H9 (cell line): ENCODE data around the gene OAS3. TPM values are rescaled to one million over a fixed set of nuclear protein-coding genes. Genes with fewer than 3 reads are reported as not detected.

Source experiments
- DNase-seq: peaks from one replicate; pipeline ENCODE4 v3.0.0-alpha.2; 2017
- H2AFZ ChIP-seq: one replicate; pipeline ENCODE4 v1.6.1; 2013; ENCODE audit warnings: mild to moderate bottlenecking, low read length, control low read depth, moderate library complexity
- H2AK5ac ChIP-seq: 2 replicates; pipeline ENCODE4 v1.6.1; 2013; ENCODE audit warnings: low read length, control low read depth, mixed read lengths; ENCODE audit not compliant: insufficient read length
- H2BK120ac ChIP-seq: one replicate; pipeline ENCODE4 v1.6.1; 2013; ENCODE audit warnings: low read depth, mild to moderate bottlenecking, low read length, control low read depth, inconsistent platforms; ENCODE audit not compliant: poor library complexity, severe bottlenecking
- H2BK12ac ChIP-seq: 2 replicates; pipeline ENCODE4 v1.6.1; 2013; ENCODE audit warnings: low read length, control low read depth, mixed read lengths, low read depth; ENCODE audit not compliant: insufficient read length
- H2BK15ac ChIP-seq: 2 replicates; pipeline ENCODE4 v1.6.1; 2013; ENCODE audit warnings: low read depth, low read length, control low read depth
- H2BK20ac ChIP-seq: one replicate; pipeline ENCODE4 v1.6.1; 2013; ENCODE audit warnings: low read depth, mild to moderate bottlenecking, low read length, control low read depth, inconsistent platforms; ENCODE audit not compliant: poor library complexity, severe bottlenecking
- H2BK5ac ChIP-seq: 2 replicates; pipeline ENCODE4 v1.6.1; 2013; ENCODE audit warnings: low read length, control low read depth, mixed read lengths; ENCODE audit not compliant: insufficient read length
- H3K14ac ChIP-seq: 2 replicates; pipeline ENCODE4 v1.6.1; 2013; ENCODE audit warnings: low read length, control low read depth; ENCODE audit not compliant: insufficient read depth
- H3K18ac ChIP-seq: 2 replicates; pipeline ENCODE4 v1.6.1; 2013; ENCODE audit warnings: low read depth, mild to moderate bottlenecking, mixed read lengths, low read length, control low read depth; ENCODE audit not compliant: insufficient read length
- H3K23ac ChIP-seq: 2 replicates; pipeline ENCODE4 v1.6.1; 2013; ENCODE audit warnings: low read length, control low read depth, mixed read lengths, low read depth; ENCODE audit not compliant: insufficient read length
- H3K23me2 ChIP-seq: 2 replicates; pipeline ENCODE4 v1.6.1; 2013; ENCODE audit warnings: low read depth, mild to moderate bottlenecking, mixed read lengths, low read length, control low read depth; ENCODE audit not compliant: insufficient read length, poor library complexity, severe bottlenecking
- H3K27ac ChIP-seq: 2 replicates; pipeline ENCODE4 v1.5.1; 2013; ENCODE audit warnings: low read length, control low read depth, mixed read lengths, low read depth; ENCODE audit not compliant: insufficient read length
- H3K27me3 ChIP-seq: 2 replicates; pipeline ENCODE4 v1.6.1; 2013; ENCODE audit warnings: low read length, control low read depth, inconsistent platforms; ENCODE audit not compliant: insufficient read depth
- H3K4ac ChIP-seq: 2 replicates; pipeline ENCODE4 v1.6.1; 2013; ENCODE audit warnings: low read depth, mild to moderate bottlenecking, control low read depth, inconsistent platforms, low read length, moderate library complexity
- H3K4me1 ChIP-seq: 2 replicates; pipeline ENCODE4 v1.6.1; 2013; ENCODE audit warnings: low read length, control low read depth, inconsistent platforms; ENCODE audit not compliant: insufficient read depth
- H3K4me2 ChIP-seq: 2 replicates; pipeline ENCODE4 v1.6.1; 2013; ENCODE audit warnings: low read length, control low read depth, mixed read lengths; ENCODE audit not compliant: insufficient read length, insufficient read depth
- H3K56ac ChIP-seq: 2 replicates; pipeline ENCODE4 v1.6.1; 2013; ENCODE audit warnings: low read depth, mild to moderate bottlenecking, mixed read lengths, low read length, control low read depth; ENCODE audit not compliant: insufficient read length
- H3K79me1 ChIP-seq: 2 replicates; pipeline ENCODE4 v1.6.1; 2013; ENCODE audit warnings: low read depth, mild to moderate bottlenecking, moderate library complexity, low read length, control low read depth, inconsistent platforms; ENCODE audit not compliant: insufficient read depth, poor library complexity, severe bottlenecking
- H3K79me2 ChIP-seq: 2 replicates; pipeline ENCODE4 v1.6.1; 2013; ENCODE audit warnings: low read length, control low read depth, inconsistent platforms; ENCODE audit not compliant: insufficient read depth
- H3K9ac ChIP-seq: 2 replicates; pipeline ENCODE4 v1.6.1; 2013; ENCODE audit warnings: low read length, control low read depth, mixed read lengths; ENCODE audit not compliant: insufficient read length; ENCODE audit errors: extremely low read depth
- H3K9me3 ChIP-seq: one replicate; pipeline ENCODE4 v1.6.1; 2013; ENCODE audit warnings: low read depth, low read length, inconsistent platforms; ENCODE audit not compliant: control insufficient read depth
- H3T11ph ChIP-seq: one replicate; pipeline ENCODE4 v1.6.1; 2013; ENCODE audit warnings: mild to moderate bottlenecking, low read length, control low read depth, inconsistent platforms
- H4K20me1 ChIP-seq: one replicate; pipeline ENCODE4 v1.6.1; 2013; ENCODE audit not compliant: control insufficient read depth, insufficient read length, insufficient read depth
- H4K5ac ChIP-seq: 2 replicates; pipeline ENCODE4 v1.6.1; 2013; ENCODE audit warnings: low read depth, mild to moderate bottlenecking, mixed read lengths, low read length, control low read depth; ENCODE audit not compliant: insufficient read length
- H4K8ac ChIP-seq: replicated peaks from 2 replicates; pipeline ENCODE4 v1.6.1; 2013; ENCODE audit warnings: low read length, control low read depth, mixed read lengths, low read depth; ENCODE audit not compliant: insufficient read length
- H4K91ac ChIP-seq: 2 replicates; pipeline ENCODE4 v1.6.1; 2013; ENCODE audit warnings: low read depth, mild to moderate bottlenecking, moderate library complexity, mixed read lengths, low read length, control low read depth; ENCODE audit not compliant: insufficient read length
- H3K27ac Mint-ChIP-seq, 3 experiments: 2 replicates in 2 of 3; 3 replicates in 1 of 3; pipeline ENCODE4 v1.8.0; 2020 to 2021; ENCODE audit warnings: mixed read lengths in 3 of 3, mild to moderate bottlenecking in 1 of 3, moderate library complexity in 1 of 3
- H3K27me3 Mint-ChIP-seq: 2 replicates; pipeline ENCODE4 v1.8.0; 2021; ENCODE audit warnings: low read depth, mild to moderate bottlenecking, moderate library complexity, mixed read lengths
- H3K36me3 Mint-ChIP-seq, 3 experiments: 2 replicates in 2 of 3; 3 replicates in 1 of 3; pipeline ENCODE4 v1.8.0; 2020 to 2021; ENCODE audit warnings: low read depth in 3 of 3, mixed read lengths in 3 of 3; ENCODE audit not compliant: insufficient read depth in 1 of 3
- H3K4me1 Mint-ChIP-seq, 2 experiments: 2 replicates each; pipeline ENCODE4 v1.8.0; 2020; ENCODE audit warnings: mixed read lengths in 2 of 2
- H3K4me3 Mint-ChIP-seq, 2 experiments: 2 replicates in 1 of 2; 3 replicates in 1 of 2; pipeline ENCODE4 v1.8.0; 2020 to 2021; ENCODE audit warnings: mild to moderate bottlenecking in 2 of 2, mixed read lengths in 2 of 2, moderate library complexity in 1 of 2
- H3K9me3 Mint-ChIP-seq, 2 experiments: 2 replicates in 1 of 2; 3 replicates in 1 of 2; pipeline ENCODE4 v1.8.0; 2020; ENCODE audit warnings: mild to moderate bottlenecking in 2 of 2, mixed read lengths in 2 of 2, moderate library complexity in 1 of 2
- WGBS: extraction: QIAGEN DNeasy Blood & Tissue Kit; methylation state at CpG from one replicate; pipeline ENCODE4 v1.1.7; 2013; ENCODE audit warnings: missing lambda C conversion rate, low lambda C conversion rate, mixed read lengths; ENCODE audit not compliant: insufficient read length; ENCODE audit errors: extremely low coverage; 5-methylcytosine and 5-hydroxymethylcytosine counted together
- total RNA-seq: library from RNA; stranded (reverse); gene quantifications from 2 replicates; pipeline ENCODE4 v1.2.1, GENCODE V29; 2021
- TF ChIP-seq, protein P1 (sequence below): fragments of 200-600 bp; sonication (generic); conservative IDR thresholded peaks from 3 replicates; pipeline ENCODE4 v1.8.0; 2021; ENCODE audit warnings: antibody characterized with exemption, mild to moderate bottlenecking

The OAS3 gene
- total RNA-seq, 1 experiment from 2014 or later = 0.81 TPM

DNA sequence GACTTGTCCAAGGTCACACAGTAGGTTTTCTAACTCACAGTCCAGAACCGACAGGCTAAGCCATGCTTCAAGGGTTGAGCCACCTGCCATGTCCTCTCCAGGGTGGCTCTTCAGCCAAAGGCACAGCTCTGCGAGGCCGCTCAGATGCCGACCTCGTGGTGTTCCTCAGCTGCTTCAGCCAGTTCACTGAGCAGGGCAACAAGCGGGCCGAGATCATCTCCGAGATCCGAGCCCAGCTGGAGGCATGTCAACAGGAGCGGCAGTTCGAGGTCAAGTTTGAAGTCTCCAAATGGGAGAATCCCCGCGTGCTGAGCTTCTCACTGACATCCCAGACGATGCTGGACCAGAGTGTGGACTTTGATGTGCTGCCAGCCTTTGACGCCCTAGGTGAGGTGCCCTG, 27.4 kb downstream of the OAS3 start:
- H3K4ac ChIP-seq = no peak overlapping the region
- no peaks in the 10 kb centered on the region for H3K79me1 ChIP-seq
- no peak overlapping the region for H2BK20ac ChIP-seq
- H4K5ac ChIP-seq = no peak overlapping the region
- no peak overlapping the region for H3K4me3 Mint-ChIP-seq
- H3K36me3 Mint-ChIP-seq = peaks cover 0 to 4% (median 0%) of the 10 kb centered on the region in 3 experiments; a peak in 2 of 7 replicates
- no peak for DNase-seq
- no peaks in the 10 kb centered on the region for H3K27me3 ChIP-seq
- no peak overlapping the region for H3K27ac Mint-ChIP-seq
- H2AFZ ChIP-seq = no peak overlapping the region
- no peak overlapping the region for H3K56ac ChIP-seq
- no peak overlapping the region for H4K8ac ChIP-seq
- H3K9me3 ChIP-seq = no peaks in the 10 kb centered on the region
- H3K9ac ChIP-seq = no peak overlapping the region
- H4K91ac ChIP-seq = no peak overlapping the region
- H4K20me1 ChIP-seq = no peaks in the 10 kb centered on the region
- H2BK5ac ChIP-seq = no peak overlapping the region
- peaks cover 11% of the 10 kb centered on the region for H3K27me3 Mint-ChIP-seq
- TF ChIP-seq, protein P1, sequence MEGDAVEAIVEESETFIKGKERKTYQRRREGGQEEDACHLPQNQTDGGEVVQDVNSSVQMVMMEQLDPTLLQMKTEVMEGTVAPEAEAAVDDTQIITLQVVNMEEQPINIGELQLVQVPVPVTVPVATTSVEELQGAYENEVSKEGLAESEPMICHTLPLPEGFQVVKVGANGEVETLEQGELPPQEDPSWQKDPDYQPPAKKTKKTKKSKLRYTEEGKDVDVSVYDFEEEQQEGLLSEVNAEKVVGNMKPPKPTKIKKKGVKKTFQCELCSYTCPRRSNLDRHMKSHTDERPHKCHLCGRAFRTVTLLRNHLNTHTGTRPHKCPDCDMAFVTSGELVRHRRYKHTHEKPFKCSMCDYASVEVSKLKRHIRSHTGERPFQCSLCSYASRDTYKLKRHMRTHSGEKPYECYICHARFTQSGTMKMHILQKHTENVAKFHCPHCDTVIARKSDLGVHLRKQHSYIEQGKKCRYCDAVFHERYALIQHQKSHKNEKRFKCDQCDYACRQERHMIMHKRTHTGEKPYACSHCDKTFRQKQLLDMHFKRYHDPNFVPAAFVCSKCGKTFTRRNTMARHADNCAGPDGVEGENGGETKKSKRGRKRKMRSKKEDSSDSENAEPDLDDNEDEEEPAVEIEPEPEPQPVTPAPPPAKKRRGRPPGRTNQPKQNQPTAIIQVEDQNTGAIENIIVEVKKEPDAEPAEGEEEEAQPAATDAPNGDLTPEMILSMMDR = no peak
- H2BK12ac ChIP-seq = no peak overlapping the region
- no peaks in the 10 kb centered on the region for H3K79me2 ChIP-seq
- peaks cover 0 to 2% of the 10 kb centered on the region in 2 experiments; a peak in 1 of 4 replicates for H3K4me1 Mint-ChIP-seq
- H2BK120ac ChIP-seq = no peak overlapping the region
- no CpG with 5 or more reads among the region's 15 CpGs for WGBS
- no peak overlapping the region for H3K14ac ChIP-seq
- no peak overlapping the region for H3K27ac ChIP-seq
- no peak overlapping the region for H2AK5ac ChIP-seq
- H3K23me2 ChIP-seq = peaks cover 3% of the 10 kb centered on the region
- H3T11ph ChIP-seq = no peak overlapping the region
- no peaks in the 10 kb centered on the region for H3K4me1 ChIP-seq
- H3K18ac ChIP-seq = no peak overlapping the region
- H3K4me2 ChIP-seq = no peak overlapping the region
- peaks cover 1 to 8% of the 10 kb centered on the region in 2 experiments; a peak in 3 of 5 replicates for H3K9me3 Mint-ChIP-seq
- H2BK15ac ChIP-seq = no peak overlapping the region
- no peak overlapping the region for H3K23ac ChIP-seq
